ENCODE data around the gene ING3. TPM values are rescaled to one million over a fixed set of nuclear protein-coding genes. Genes with fewer than 3 reads are reported as not detected.

The ING3 gene
- total and polyA plus RNA-seq, 9 of the 15 experiments (the other 6 are each of a cell fraction or from before 2014, with no cell fraction given): 22.8 to 233 (median 50.4) TPM

DNA sequence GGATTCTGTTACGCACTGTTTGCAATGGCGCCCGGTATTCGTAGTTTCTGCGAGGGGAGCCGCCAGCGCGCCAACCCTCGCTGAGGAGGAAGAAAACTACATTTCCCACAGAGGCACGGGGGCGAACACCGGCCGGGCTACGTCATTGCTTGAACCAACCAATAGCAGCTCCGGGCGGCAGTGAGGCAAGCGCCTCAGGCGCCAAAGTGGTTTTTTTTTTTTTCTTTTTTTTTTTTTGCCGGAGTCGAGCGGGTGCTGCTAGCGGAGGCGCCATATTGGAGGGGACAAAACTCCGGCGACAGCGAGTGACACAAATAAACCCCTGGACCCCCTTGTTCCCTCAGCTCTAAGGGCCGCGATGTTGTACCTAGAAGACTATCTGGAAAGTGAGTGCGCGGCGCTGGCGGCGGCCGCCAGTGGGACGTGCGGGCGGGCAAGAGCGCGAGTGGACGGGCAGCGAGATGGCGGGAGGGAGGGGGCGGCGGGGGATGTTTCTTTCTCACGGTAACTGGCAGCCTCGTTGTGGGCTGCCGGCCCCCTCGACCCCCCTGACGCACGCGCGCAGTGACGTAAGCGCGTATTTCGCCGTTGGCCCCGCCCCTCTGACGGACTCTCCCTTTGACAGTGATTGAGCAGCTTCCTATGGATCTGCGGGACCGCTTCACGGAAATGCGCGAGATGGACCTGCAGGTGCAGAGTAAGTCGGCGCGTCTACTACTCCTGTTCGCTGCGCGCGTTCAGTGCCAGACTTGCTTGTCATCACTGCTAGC is at the start of gene ING3 (continued):
- TF ChIP-seq, protein P1, sequence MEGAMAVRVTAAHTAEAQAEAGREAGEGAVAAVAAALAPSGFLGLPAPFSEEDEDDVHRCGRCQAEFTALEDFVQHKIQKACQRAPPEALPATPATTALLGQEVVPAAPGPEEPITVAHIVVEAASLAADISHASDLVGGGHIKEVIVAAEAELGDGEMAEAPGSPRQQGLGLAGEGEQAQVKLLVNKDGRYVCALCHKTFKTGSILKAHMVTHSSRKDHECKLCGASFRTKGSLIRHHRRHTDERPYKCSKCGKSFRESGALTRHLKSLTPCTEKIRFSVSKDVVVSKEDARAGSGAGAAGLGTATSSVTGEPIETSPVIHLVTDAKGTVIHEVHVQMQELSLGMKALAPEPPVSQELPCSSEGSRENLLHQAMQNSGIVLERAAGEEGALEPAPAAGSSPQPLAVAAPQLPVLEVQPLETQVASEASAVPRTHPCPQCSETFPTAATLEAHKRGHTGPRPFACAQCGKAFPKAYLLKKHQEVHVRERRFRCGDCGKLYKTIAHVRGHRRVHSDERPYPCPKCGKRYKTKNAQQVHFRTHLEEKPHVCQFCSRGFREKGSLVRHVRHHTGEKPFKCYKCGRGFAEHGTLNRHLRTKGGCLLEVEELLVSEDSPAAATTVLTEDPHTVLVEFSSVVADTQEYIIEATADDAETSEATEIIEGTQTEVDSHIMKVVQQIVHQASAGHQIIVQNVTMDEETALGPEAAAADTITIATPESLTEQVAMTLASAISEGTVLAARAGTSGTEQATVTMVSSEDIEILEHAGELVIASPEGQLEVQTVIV (CRISPR knock-in tag; IDR thresholded peaks at IDR 0.05; ENCODE audit: borderline replicate concordance): no peak
- peak; percentile 87 for TF ChIP-seq HNRNPLL (IDR thresholded peaks at IDR 0.05; ENCODE audit: low read depth, low read length, poor library complexity, severe bottlenecking)
- peak; percentile 60 for TF ChIP-seq NFE2 (IDR thresholded peaks at IDR 0.05; ENCODE audit: low read depth)
- TF ChIP-seq ZNF696 (CRISPR knock-in tag; conservative IDR thresholded peaks at IDR 0.05): no peak
- TF ChIP-seq TEAD4 (IDR thresholded peaks at IDR 0.05; ENCODE audit: low read length): peak; percentile 59
- TF ChIP-seq TEAD4 (CRISPR knock-in tag; IDR thresholded peaks at IDR 0.05; ENCODE audit: borderline replicate concordance): no peak
- TF ChIP-seq, protein P2, sequence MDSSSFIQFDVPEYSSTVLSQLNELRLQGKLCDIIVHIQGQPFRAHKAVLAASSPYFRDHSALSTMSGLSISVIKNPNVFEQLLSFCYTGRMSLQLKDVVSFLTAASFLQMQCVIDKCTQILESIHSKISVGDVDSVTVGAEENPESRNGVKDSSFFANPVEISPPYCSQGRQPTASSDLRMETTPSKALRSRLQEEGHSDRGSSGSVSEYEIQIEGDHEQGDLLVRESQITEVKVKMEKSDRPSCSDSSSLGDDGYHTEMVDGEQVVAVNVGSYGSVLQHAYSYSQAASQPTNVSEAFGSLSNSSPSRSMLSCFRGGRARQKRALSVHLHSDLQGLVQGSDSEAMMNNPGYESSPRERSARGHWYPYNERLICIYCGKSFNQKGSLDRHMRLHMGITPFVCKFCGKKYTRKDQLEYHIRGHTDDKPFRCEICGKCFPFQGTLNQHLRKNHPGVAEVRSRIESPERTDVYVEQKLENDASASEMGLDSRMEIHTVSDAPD (CRISPR knock-in tag; IDR thresholded peaks at IDR 0.05): no peak
- TF ChIP-seq FOS (IDR thresholded peaks at IDR 0.05; ENCODE audit: extremely low read depth, insufficient read length): peak; percentile 68
- peak; percentile 70; the same call in 1 of the 2 replicates for TF ChIP-seq ZBED1 (IDR thresholded peaks at IDR 0.05)
- TF ChIP-seq ZNF766 (CRISPR knock-in tag; conservative IDR thresholded peaks at IDR 0.05): peak; percentile 97
- TF ChIP-seq NFE2L1 (tag; IDR thresholded peaks at IDR 0.05; ENCODE audit: borderline replicate concordance, low read depth): no peak
- TF ChIP-seq XRCC3 (IDR thresholded peaks at IDR 0.05): no peak
- no peak for TF ChIP-seq SMAD2 (IDR thresholded peaks at IDR 0.05; ENCODE audit: low read depth, low read length)
- TF ChIP-seq, protein P3, sequence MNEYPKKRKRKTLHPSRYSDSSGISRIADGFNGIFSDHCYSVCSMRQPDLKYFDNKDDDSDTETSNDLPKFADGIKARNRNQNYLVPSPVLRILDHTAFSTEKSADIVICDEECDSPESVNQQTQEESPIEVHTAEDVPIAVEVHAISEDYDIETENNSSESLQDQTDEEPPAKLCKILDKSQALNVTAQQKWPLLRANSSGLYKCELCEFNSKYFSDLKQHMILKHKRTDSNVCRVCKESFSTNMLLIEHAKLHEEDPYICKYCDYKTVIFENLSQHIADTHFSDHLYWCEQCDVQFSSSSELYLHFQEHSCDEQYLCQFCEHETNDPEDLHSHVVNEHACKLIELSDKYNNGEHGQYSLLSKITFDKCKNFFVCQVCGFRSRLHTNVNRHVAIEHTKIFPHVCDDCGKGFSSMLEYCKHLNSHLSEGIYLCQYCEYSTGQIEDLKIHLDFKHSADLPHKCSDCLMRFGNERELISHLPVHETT (CRISPR knock-in tag; conservative IDR thresholded peaks at IDR 0.05 in 1 of 2, IDR thresholded peaks at IDR 0.05 in 1 of 2): peak in 1 of 2 experiments; percentile 94; a peak in 2 of 4 replicates
- TF ChIP-seq, protein P4, sequence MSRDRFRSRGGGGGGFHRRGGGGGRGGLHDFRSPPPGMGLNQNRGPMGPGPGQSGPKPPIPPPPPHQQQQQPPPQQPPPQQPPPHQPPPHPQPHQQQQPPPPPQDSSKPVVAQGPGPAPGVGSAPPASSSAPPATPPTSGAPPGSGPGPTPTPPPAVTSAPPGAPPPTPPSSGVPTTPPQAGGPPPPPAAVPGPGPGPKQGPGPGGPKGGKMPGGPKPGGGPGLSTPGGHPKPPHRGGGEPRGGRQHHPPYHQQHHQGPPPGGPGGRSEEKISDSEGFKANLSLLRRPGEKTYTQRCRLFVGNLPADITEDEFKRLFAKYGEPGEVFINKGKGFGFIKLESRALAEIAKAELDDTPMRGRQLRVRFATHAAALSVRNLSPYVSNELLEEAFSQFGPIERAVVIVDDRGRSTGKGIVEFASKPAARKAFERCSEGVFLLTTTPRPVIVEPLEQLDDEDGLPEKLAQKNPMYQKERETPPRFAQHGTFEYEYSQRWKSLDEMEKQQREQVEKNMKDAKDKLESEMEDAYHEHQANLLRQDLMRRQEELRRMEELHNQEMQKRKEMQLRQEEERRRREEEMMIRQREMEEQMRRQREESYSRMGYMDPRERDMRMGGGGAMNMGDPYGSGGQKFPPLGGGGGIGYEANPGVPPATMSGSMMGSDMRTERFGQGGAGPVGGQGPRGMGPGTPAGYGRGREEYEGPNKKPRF (IDR thresholded peaks at IDR 0.05; ENCODE audit: low read depth, low read length): no peak
- TF ChIP-seq LCOR (CRISPR knock-in tag; IDR thresholded peaks at IDR 0.05): peak; percentile 63
- peak; percentile 88 for TF ChIP-seq CHD2 (IDR thresholded peaks at IDR 0.05; ENCODE audit: low read depth, low read length)
- TF ChIP-seq NCOA4 (IDR thresholded peaks at IDR 0.05; ENCODE audit: partially characterized antibody): no peak
- peak; percentile 89; the same call in 1 of the 2 replicates for TF ChIP-seq ZEB2 (IDR thresholded peaks at IDR 0.05)
- TF ChIP-seq SIN3A (IDR thresholded peaks at IDR 0.05; ENCODE audit: borderline replicate concordance in 2 of 2, control insufficient read depth in 1 of 2, low read depth in 2 of 2, low read length in 2 of 2): peak in 1 of 2 experiments; percentile 55; a peak in 1 of 4 replicates
